Inflammatory macrophage (primary cell): ENCODE measurements around the gene RBM44.

Source experiments
- DNase-seq, 2 donors: peaks; one replicate each; pipeline ENCODE4 v3.0.0-alpha.2; 2020 to 2022

Gene RBM44

DNA sequence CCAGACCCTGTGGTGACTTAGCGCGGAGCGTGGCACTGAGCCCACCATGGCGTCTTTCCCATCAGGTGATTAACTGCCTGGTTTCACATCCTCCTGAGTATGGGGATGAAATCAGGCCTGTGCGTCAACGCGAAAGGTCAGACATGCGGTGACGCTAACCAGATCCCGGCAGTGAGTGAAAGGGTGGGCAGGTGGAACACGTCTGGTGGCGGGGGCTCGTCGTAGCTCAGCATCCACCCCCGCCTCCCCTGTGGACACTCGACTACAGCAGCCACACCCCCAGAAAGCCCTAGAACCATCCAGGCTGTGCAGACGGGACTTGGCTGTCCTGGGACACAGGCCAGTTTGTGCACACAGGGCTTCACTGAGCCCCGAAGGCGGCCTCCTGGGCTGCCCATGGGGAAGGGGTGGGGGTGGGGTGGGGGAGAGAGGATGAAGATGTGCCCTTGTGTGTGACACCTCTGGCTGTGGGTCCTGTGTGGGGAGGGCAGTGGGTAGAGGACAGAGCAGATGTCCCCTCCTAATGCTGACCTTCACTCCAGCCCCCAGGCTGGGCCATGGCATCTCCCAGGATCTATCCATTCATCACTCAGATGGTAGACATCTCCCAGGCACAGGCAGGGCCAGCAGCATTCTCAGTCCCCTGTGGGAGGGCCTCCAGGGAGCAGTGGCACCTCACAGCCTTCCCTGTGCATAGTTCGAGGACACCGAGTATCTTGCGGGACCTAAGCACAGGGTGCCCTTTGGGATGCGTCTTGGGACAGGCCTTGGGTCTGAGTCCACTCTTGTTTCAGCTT, 88.3 kb downstream of the RBM44 start:
- no peak for DNase-seq

DNA sequence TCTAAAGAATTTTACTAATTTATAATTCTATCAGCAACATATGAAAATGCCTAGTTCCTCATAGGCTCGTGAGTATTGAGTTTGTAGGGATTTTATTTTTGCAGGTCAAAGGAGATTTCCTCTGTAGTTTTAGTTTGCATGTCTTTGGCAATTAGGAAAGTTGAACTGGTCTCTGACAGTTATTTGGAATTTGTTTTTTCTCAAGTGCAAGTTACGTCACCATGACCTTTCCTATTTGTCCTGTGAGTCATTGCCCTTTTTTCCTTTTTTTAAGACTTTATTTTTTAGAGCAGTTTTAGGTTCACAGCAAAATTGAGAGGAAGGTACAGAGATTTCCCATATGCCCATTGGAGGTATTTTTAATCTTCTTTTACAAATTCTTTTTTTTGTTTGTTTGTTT, 89.8 kb downstream of the RBM44 start:
- DNase-seq: peak; percentile 62 to 74

DNA sequence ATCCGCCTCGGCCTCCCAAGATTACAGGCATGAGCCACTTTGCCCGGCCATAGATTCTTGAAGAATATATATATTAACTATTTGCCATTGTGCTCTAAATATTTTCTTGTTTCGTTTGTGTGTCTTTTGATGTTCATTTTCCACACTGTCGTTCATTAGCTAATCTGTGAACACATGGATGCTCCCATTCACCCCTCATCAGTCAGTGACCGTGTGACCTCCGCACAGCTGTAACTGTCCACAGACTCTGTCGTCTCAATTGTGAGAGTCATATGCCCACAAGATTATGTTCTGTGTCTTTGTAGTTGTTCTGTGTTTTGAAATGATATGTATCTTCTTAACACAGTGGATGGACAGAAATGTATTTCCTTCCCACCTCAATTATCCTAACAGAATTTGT, 90.4 kb downstream of the RBM44 start:
- DNase-seq: no peak

DNA sequence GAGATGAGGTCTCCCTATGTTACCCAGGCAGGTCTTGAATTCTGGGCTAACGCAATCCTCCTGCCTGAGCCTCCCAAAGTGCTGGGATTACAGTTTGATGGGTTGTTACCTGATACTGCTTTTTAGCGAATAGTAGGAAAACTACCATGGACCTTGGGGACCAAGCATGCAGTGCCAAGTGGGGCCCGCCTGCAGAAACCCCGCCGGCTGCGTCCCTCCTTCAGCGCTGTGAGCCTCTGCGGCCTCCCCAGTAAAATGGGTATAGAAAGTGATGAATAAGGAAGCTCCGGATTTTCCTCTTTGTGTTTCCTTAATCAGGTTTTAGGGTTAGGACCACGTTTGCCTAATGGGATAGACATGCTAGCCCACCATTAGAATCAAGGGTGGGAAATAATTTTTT, 91.2 kb downstream of the RBM44 start:
- DNase-seq: no peak
